Measurements from ENCODE around the gene SIX5.

- TF ChIP-seq EZH2phosphoT487 (IDR thresholded peaks at IDR 0.05; ENCODE audit: borderline replicate concordance, low read length) (no peak), CTCF (conservative IDR thresholded peaks at IDR 0.05; ENCODE audit: low read depth, low read length) (no peak), EZH2 (IDR thresholded peaks at IDR 0.05; ENCODE audit: low read length, unreplicated experiment) (no peak)
Observed at GRCh38 chr19:45781214-45782161, 12.4 kb upstream of the SIX5 start.
